ENCODE data around the gene CDC16.

Gene CDC16

DNA sequence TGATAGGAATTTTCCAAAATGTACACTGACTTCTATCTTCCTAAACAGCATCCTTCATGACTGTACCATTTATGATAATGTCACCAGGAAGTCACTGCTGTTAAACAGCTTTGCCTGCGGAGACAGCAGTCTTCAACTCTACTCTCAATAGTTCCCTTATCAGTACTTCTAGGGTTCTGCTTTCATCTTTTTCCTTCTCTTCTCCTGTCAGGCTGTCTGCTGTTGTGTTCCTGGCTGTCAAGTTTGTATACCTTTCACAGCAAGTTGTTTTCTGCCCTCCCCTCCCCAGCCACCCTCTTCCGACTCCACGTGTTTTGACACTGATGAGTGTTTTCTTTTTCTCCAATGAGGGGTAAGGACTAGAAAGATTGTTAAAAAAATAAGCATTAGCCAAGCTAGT, 48.9 kb downstream of the CDC16 start:
- Histone ChIP-seq H3K9me3 (ENCODE audit: control insufficient read depth, low read depth, low read length) (no peaks in the 10 kb centered on the region), H3K4me1 (ENCODE audit: control insufficient read depth, low read depth, low read length) (peaks cover 13% of the 10 kb centered on the region)

DNA sequence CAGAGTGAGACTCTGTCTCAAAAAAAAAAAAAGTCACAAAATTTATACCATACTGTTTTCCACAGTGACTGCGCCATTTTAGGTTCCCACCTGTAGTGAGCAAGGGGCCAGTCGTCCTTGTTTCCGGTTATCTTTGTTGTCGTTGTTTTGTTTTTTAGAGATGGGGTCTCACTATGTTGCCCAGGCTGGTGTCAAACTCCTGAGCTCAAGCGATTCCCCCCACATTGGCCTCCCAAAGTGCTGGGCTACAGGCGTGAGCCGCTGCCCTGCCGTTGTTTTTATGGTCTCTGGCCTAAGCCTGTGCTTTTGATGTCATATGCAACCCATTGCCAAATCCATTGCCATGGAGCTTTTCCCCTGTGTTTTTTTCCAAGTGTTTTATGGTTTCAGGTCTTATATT, 50.0 kb downstream of the CDC16 start:
- Histone ChIP-seq H3K27me3 (ENCODE audit: control insufficient read depth, insufficient read depth, low read length) (no peaks in the 10 kb centered on the region), H3K36me3 (ENCODE audit: control insufficient read depth, low read depth, low read length) (peaks cover 48% of the 10 kb centered on the region), H3K4me3 (ENCODE audit: low read length) (no peak overlapping the region), H3K9me3 (ENCODE audit: control insufficient read depth, low read depth, low read length) (no peaks in the 10 kb centered on the region), H3K27ac (ENCODE audit: low read length) (no peak overlapping the region), H3K9ac (ENCODE audit: low read length) (no peak overlapping the region), H3K4me1 (ENCODE audit: control insufficient read depth, low read depth, low read length) (peaks cover 13% of the 10 kb centered on the region)

More for the DNA sequence above, 48.9 kb downstream of the CDC16 start:
- H3K27me3 ChIP-seq (ENCODE audit: control insufficient read depth, insufficient read depth, low read length), result no peaks in the 10 kb centered on the region
- H3K27ac ChIP-seq (ENCODE audit: low read length), result no peak overlapping the region
- peaks cover 49% of the 10 kb centered on the region for H3K36me3 ChIP-seq (ENCODE audit: control insufficient read depth, low read depth, low read length)
- no peak overlapping the region for H3K9ac ChIP-seq (ENCODE audit: low read length)
- no peak overlapping the region for H3K4me3 ChIP-seq (ENCODE audit: low read length)

DNA sequence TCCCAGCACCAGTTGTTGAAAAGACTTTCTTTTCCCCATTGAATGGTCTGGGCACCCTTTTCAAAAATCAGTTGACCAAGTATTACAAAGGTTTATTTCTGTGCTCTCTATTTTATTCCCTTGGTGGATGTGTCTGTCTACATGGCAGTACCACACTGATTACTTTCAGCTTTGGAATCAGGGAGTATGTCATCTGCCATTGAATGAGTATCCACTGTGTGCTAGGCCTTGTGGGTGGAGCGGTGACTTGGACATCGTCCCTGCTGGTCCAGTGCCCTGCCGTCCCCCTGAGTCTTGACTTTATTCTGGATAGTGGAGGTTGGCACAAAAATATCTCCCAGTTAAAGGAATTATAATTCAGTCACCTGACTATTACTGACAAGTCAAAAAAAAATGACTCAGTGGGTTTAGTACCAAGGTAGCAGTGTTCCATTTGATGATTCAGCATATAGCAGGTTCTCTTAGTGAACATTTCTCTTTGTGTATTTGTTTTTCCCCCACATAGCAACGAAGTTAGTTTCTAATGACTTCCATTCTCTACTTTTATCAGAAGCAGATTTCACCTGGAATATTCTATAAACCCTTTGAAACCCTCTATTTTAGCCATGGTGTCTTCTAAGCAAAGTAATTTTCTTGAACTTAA, 50.6 kb downstream of the CDC16 start:
- Histone ChIP-seq H3K27ac (ENCODE audit: low read length) (no peak overlapping the region), H3K9ac (ENCODE audit: low read length) (no peak overlapping the region), H3K9me3 (ENCODE audit: control insufficient read depth, low read depth, low read length) (no peaks in the 10 kb centered on the region), H3K4me3 (ENCODE audit: low read length) (no peak overlapping the region), H3K36me3 (ENCODE audit: control insufficient read depth, low read depth, low read length) (peaks cover 50% of the 10 kb centered on the region), H3K4me1 (ENCODE audit: control insufficient read depth, low read depth, low read length) (peaks cover 8% of the 10 kb centered on the region), H3K27me3 (ENCODE audit: control insufficient read depth, insufficient read depth, low read length) (no peaks in the 10 kb centered on the region)

DNA sequence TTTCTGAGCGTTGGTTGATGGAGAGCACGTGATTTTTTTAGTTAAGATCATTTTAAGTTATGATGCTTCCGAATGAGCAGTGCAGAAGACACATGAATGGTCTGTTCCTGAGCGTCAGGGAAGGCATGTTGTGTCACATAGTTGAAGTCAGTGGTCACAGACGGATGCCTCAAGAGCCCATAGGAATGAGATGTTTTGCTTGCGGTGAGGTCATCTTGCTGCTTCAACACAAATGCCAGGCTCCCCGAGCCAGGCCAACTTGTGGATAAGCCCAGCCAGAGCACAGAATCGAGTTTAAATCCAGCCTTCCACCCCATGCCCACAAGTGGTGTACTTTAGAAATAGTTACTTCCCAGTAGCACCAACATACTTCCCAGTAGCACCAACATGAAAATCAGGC, 52.1 kb downstream of the CDC16 start:
- Histone ChIP-seq H3K9ac (ENCODE audit: low read length) (no peak overlapping the region), H3K4me1 (ENCODE audit: control insufficient read depth, low read depth, low read length) (peaks cover 4% of the 10 kb centered on the region), H3K27ac (ENCODE audit: low read length) (no peak overlapping the region), H3K36me3 (ENCODE audit: control insufficient read depth, low read depth, low read length) (peaks cover 53% of the 10 kb centered on the region), H3K4me3 (ENCODE audit: low read length) (no peak overlapping the region), H3K27me3 (ENCODE audit: control insufficient read depth, insufficient read depth, low read length) (no peaks in the 10 kb centered on the region), H3K9me3 (ENCODE audit: control insufficient read depth, low read depth, low read length) (no peaks in the 10 kb centered on the region)

DNA sequence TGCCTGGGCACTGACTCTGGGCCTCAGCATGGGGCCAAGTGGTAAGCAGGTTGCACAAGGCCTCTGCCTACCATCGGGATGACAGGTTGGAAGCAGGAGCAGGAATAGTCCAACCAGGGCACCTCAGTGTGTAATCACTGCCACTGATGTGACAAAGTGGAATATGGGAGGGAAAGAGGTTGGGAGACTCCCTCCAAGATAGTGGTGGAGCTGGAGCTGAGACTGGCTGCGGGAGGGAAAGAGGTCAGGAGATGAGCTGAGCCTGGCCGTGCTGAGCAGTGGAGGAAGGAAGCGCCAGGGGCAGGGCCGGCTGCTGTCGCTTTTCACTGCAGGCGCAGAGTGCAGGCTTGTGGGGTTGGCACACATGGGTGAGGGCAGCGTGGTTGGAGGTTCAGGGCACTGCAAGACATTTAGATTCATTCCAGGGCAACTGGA, 53.5 kb downstream of the CDC16 start:
- H3K9me3 ChIP-seq (ENCODE audit: control insufficient read depth, low read depth, low read length), result no peaks in the 10 kb centered on the region
- H3K9ac ChIP-seq (ENCODE audit: low read length), result no peak overlapping the region
- no peaks in the 10 kb centered on the region for H3K27me3 ChIP-seq (ENCODE audit: control insufficient read depth, insufficient read depth, low read length)
- H3K27ac ChIP-seq (ENCODE audit: low read length), result no peak overlapping the region
- peaks cover 4% of the 10 kb centered on the region for H3K4me1 ChIP-seq (ENCODE audit: control insufficient read depth, low read depth, low read length)
- H3K36me3 ChIP-seq (ENCODE audit: control insufficient read depth, low read depth, low read length), result peaks cover 64% of the 10 kb centered on the region
- H3K4me3 ChIP-seq (ENCODE audit: low read length), result no peak overlapping the region

DNA sequence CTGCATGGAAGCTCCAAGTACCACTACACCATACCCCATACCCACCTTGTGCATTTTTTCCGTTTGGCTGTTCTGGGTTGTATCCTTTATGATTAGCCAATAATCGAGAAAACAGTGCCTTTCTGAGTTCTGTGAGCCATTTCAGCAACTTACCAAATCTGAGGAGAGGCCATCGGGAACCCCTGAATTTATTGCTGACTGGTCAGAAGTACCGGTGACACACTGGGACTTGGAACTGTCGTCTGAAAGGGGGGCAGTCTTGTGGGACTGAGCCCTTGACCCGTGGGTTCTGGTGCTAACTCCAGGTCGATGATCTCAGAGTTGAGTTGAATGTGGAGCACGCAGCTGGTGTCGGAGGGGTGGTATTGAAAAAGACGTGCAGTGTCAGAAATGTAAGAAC, 61.8 kb downstream of the CDC16 start:
- Histone ChIP-seq H3K4me3 (ENCODE audit: low read length) (no peak overlapping the region), H3K27ac (ENCODE audit: low read length) (no peak overlapping the region), H3K36me3 (ENCODE audit: control insufficient read depth, low read depth, low read length) (peaks cover 63% of the 10 kb centered on the region), H3K4me1 (ENCODE audit: control insufficient read depth, low read depth, low read length) (no peaks in the 10 kb centered on the region), H3K9ac (ENCODE audit: low read length) (no peak overlapping the region), H3K9me3 (ENCODE audit: control insufficient read depth, low read depth, low read length) (no peaks in the 10 kb centered on the region), H3K27me3 (ENCODE audit: control insufficient read depth, insufficient read depth, low read length) (no peaks in the 10 kb centered on the region)

DNA sequence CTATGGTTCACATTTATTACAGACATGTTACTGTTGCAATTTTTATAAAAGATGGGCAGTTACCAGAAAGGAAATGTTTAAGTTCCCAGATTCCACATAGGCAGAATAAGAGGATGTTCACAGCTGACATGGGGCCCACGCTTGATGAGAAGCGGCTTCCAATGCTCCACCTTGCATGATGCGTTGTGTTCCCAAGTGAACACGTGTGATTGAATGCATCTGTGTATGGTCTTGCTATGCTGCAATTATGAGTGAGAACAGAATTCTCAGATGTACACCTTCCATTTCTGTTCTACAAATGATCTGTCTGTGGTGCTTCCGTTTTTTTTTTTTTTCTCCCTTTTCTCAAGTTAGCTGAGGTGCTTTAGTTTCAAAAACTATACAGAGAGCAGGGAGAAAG, 62.2 kb downstream of the CDC16 start:
- Histone ChIP-seq H3K4me1 (ENCODE audit: control insufficient read depth, low read depth, low read length) (no peaks in the 10 kb centered on the region), H3K9me3 (ENCODE audit: control insufficient read depth, low read depth, low read length) (no peaks in the 10 kb centered on the region), H3K27me3 (ENCODE audit: control insufficient read depth, insufficient read depth, low read length) (no peaks in the 10 kb centered on the region), H3K36me3 (ENCODE audit: control insufficient read depth, low read depth, low read length) (peaks cover 64% of the 10 kb centered on the region), H3K27ac (ENCODE audit: low read length) (no peak overlapping the region), H3K4me3 (ENCODE audit: low read length) (no peak overlapping the region), H3K9ac (ENCODE audit: low read length) (no peak overlapping the region)

DNA sequence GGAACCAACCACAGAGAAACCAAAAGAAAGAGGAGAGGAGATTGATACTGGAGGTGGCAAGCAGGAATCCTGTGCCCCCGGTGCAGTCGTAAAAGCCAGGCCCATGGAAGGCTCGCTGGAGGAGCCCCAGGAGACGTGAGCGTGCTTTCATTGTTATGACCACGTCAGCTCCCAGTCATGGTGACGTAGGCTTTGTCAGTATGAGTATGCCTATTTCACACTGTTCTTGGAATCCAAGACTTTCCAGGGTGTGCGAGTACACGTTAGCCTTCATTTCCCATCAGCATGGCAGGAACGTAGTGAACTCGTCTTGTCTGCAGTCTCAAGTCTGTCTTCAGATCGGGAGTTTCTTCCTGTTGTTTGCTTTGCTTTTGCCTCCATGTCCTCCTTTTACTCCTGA, 64.2 kb downstream of the CDC16 start:
- Histone ChIP-seq H3K4me1 (ENCODE audit: control insufficient read depth, low read depth, low read length) (no peaks in the 10 kb centered on the region), H3K27me3 (ENCODE audit: control insufficient read depth, insufficient read depth, low read length) (no peaks in the 10 kb centered on the region)

DNA sequence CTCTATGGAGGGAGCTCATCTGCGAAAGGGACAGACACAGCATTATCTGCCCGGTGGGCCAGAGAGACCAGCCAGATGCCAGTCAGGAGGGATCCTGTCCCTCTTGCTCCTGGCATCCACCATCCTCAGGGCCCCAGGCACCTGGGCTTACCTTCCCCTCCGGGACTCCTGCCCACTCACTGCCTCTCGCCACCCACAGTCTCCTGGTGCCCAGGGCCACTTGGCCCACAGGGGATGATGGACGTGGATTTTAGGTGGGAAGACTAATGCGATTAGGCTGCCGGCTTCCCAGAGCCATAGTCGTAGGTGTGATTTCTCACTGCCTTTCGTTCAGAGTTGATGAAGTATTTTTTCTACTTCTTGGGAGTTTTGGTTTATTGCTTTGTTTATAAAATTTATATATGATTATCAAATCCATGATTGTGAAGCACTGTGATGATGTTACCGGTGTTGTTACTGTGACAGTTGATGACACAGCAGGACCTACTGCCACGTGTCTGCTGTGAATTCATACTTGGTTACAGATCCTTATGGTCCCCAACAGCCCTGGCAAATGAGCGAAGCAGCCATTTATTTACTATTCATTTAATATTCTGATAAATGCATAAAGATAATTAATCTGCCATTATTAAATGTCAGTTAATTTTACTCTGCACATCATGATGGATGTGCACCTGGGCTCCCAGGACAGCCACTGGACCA, 65.1 kb downstream of the CDC16 start:
- H3K4me3 ChIP-seq (ENCODE audit: low read length), result no peak overlapping the region
- peaks cover 70% of the 10 kb centered on the region for H3K36me3 ChIP-seq (ENCODE audit: control insufficient read depth, low read depth, low read length)
- H3K27me3 ChIP-seq (ENCODE audit: control insufficient read depth, insufficient read depth, low read length), result no peaks in the 10 kb centered on the region
- no peaks in the 10 kb centered on the region for H3K9me3 ChIP-seq (ENCODE audit: control insufficient read depth, low read depth, low read length)
- H3K9ac ChIP-seq (ENCODE audit: low read length), result no peak overlapping the region
- no peak overlapping the region for H3K27ac ChIP-seq (ENCODE audit: low read length)
- H3K4me1 ChIP-seq (ENCODE audit: control insufficient read depth, low read depth, low read length), result no peaks in the 10 kb centered on the region

More for the DNA sequence above, 64.2 kb downstream of the CDC16 start:
- Histone ChIP-seq H3K9ac (ENCODE audit: low read length) (no peak overlapping the region), H3K36me3 (ENCODE audit: control insufficient read depth, low read depth, low read length) (peaks cover 66% of the 10 kb centered on the region), H3K9me3 (ENCODE audit: control insufficient read depth, low read depth, low read length) (no peaks in the 10 kb centered on the region), H3K4me3 (ENCODE audit: low read length) (no peak overlapping the region), H3K27ac (ENCODE audit: low read length) (no peak overlapping the region)

DNA sequence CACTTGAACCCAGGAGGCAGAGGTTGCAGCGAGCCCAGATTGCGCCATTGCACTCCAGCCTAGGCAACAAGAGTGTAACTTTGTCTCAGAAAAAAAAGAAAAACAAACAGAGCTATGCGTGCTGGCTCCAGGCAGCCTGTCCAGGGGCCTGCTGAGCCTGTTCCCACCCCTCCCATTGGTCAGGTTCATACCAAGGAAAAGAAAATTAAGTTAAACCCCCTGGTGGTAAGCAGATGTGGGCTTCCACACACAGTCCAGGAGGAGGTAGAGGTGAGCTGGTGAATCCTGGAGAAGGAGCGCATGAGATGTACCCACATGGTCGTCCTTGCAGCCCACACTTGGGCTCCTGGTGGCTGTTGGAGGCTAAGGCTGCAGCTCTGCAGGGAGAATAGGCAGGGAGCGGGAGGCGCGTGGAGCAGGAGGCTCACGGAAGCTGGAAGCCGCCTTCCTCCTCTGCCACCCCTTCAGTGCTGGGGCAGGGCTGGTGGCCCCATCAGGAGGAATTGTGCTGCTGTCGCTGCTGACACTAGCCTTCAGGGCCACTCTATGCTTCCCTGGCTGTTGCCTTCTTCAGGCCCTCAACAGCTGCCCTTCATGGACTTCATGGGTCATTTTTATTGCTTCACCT, 69.1 kb downstream of the CDC16 start:
- Histone ChIP-seq H3K9me3 (ENCODE audit: control insufficient read depth, low read depth, low read length) (no peaks in the 10 kb centered on the region), H3K27ac (ENCODE audit: low read length) (no peak overlapping the region), H3K27me3 (ENCODE audit: control insufficient read depth, insufficient read depth, low read length) (no peaks in the 10 kb centered on the region), H3K4me3 (ENCODE audit: low read length) (no peak overlapping the region), H3K36me3 (ENCODE audit: control insufficient read depth, low read depth, low read length) (peaks cover 59% of the 10 kb centered on the region), H3K9ac (ENCODE audit: low read length) (no peak overlapping the region), H3K4me1 (ENCODE audit: control insufficient read depth, low read depth, low read length) (no peaks in the 10 kb centered on the region)

DNA sequence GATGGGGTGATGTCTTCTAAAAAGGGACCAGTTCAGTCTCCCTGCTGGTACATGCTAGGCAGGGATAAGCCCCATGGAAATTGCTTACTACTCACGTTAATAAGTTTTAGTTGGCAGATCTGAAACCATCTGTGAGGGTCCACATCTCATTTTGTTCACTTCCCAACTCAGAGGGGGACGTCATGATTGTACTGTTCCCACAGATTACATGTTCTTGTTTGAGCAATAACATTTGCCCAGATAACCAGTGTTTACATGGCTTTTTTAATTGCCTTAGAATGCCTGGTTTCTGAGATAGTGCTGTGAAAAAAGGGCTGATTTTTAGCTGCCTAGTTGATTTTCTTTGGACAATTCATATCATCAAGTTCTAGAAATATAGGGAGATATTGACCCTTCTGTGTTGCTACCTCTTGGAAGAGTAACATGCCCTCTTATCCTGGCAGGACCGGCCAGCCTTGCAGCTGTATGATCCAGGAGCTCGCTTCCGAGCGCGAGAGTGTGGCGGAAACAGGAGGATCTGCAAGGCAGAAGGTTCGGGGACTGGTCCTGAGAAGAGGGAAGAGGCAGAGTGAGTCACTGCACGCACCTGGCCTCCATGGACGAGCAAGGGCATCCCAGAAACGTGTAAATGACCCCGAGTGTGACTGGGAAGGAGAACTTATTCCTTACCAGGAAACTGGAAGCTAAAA, 69.8 kb downstream of the CDC16 start:
- no peak overlapping the region for H3K9ac ChIP-seq (ENCODE audit: low read length)
- H3K4me1 ChIP-seq (ENCODE audit: control insufficient read depth, low read depth, low read length), result no peaks in the 10 kb centered on the region
- no peak overlapping the region for H3K27ac ChIP-seq (ENCODE audit: low read length)
- peaks cover 52% of the 10 kb centered on the region for H3K36me3 ChIP-seq (ENCODE audit: control insufficient read depth, low read depth, low read length)
- H3K4me3 ChIP-seq (ENCODE audit: low read length), result no peak overlapping the region
- H3K27me3 ChIP-seq (ENCODE audit: control insufficient read depth, insufficient read depth, low read length), result no peaks in the 10 kb centered on the region
- H3K9me3 ChIP-seq (ENCODE audit: control insufficient read depth, low read depth, low read length), result no peaks in the 10 kb centered on the region
